Cardiac muscle cell (in vitro differentiated cells and primary cell): ENCODE results near the gene CPOX. TPM values are rescaled to one million over a fixed set of nuclear protein-coding genes. Genes with fewer than 3 reads are reported as not detected.

Experiments
- DNase-seq, 2 donors: peaks; one replicate each; pipeline versions ENCODE4 v3.0.0 to v3.0.0-alpha.2; 2010 to 2017; ENCODE audit warnings: low read depth in 1 of 2, low spot score in 1 of 2
- H3K27ac ChIP-seq: fragments of 200-600 bp; sonication (generic); 2 replicates; pipeline ENCODE4 v1.5.1; 2016
- H3K27me3 ChIP-seq: fragments of 200-600 bp; sonication (generic); 2 replicates; pipeline ENCODE4 v1.6.0; 2016; ENCODE audit warnings: control low read depth
- H3K36me3 ChIP-seq: fragments of 200-600 bp; sonication (generic); 2 replicates; pipeline ENCODE4 v1.5.1; 2016; ENCODE audit warnings: control low read depth
- H3K4me1 ChIP-seq: fragments of 200-600 bp; sonication (generic); 2 replicates; pipeline ENCODE4 v1.8.1; 2017; ENCODE audit warnings: low read depth, mild to moderate bottlenecking, mixed run types
- H3K4me3 ChIP-seq: fragments of 200-600 bp; sonication (generic); 2 replicates; pipeline ENCODE4 v1.5.1; 2016; ENCODE audit warnings: mild to moderate bottlenecking
- H3K9me3 ChIP-seq: fragments of 200-600 bp; sonication (generic); 2 replicates; pipeline ENCODE4 v1.5.1; 2017; ENCODE audit warnings: low read depth, mild to moderate bottlenecking, control low read depth
- CTCF ChIP-seq: IDR thresholded peaks from 2 replicates; pipeline ENCODE4 v1.5.1; 2012; ENCODE audit warnings: low read depth, mild to moderate bottlenecking, low read length
- polyA plus RNA-seq: library from polyadenylated mRNA; unstranded; fragments of >200 nt; fragmentation: Nextera tagmentation; extraction: Ambion mirVana; gene quantifications from 2 replicates; pipeline ENCODE4 v1.2.1, GENCODE V29; 2016
- total RNA-seq: library from RNA; depleted of rRNA; stranded (reverse); fragments of >200 nt; gene quantifications from 2 replicates; pipeline ENCODE4 v1.2.3, GENCODE V29; 2016

Gene CPOX
- total and polyA plus RNA-seq, 2 experiments from 2014 or later = 10.5 to 45.0 TPM

- Histone ChIP-seq H3K27ac (no peak overlapping the region), H3K4me3 (no peak overlapping the region), H3K36me3 (no peaks in the 10 kb centered on the region), H3K4me1 (peaks cover 6% of the 10 kb centered on the region), H3K9me3 (no peaks in the 10 kb centered on the region), H3K27me3 (no peaks in the 10 kb centered on the region)
- DNase-seq = no peak
- TF ChIP-seq CTCF = no peak
These were observed 60.5 kb downstream of the CPOX start for GRCh38 chr3:98532709-98533571.

GRCh38 chr3:98532275-98532637 is 61.2 kb downstream of the CPOX start:
- no peak for TF ChIP-seq CTCF
- H3K4me3 ChIP-seq = no peak overlapping the region
- no peak for DNase-seq
- no peaks in the 10 kb centered on the region for H3K9me3 ChIP-seq
- H3K36me3 ChIP-seq = no peaks in the 10 kb centered on the region
- H3K4me1 ChIP-seq = peaks cover 6% of the 10 kb centered on the region
- no peaks in the 10 kb centered on the region for H3K27me3 ChIP-seq
- no peak overlapping the region for H3K27ac ChIP-seq

GRCh38 chr3:98531622-98532274 is 61.7 kb downstream of the CPOX start, which contains the start of gene GPR15:
Gene GPR15, plus strand, starts transcription at chr3:98531978. Its CDS starts 56 bp downstream, at chr3:98532034.
- Histone ChIP-seq H3K27me3 (no peaks in the 10 kb centered on the region), H3K36me3 (no peaks in the 10 kb centered on the region), H3K4me3 (no peak within 1 kb of the TSS), H3K27ac (no peak within 1 kb of the TSS), H3K9me3 (no peaks in the 10 kb centered on the region), H3K4me1 (peaks cover 6% of the 10 kb centered on the region)
- no peak for TF ChIP-seq CTCF
- no peak for DNase-seq

DNA sequence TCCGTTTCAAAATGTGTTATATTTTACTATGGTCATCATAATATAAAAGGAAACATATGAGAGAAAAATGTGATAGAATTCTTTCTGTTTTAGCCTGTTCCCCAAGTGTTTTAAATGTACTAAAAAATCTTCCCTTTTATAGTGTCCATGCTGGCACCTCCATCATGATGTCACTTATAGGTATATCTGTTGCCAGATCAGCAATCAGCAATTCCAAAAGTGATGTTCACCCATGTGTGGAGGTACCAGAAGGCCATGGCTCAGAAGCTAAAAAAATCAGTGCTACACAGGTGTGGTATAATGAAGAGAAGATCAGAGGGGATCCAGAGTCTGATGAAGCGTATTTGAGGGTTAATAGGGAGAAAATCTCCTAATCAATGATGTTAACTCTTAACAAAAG is 62.7 kb downstream of the CPOX start:
- no peaks in the 10 kb centered on the region for H3K36me3 ChIP-seq
- H3K4me3 ChIP-seq = no peak overlapping the region
- peaks cover 6% of the 10 kb centered on the region for H3K4me1 ChIP-seq
- no peaks in the 10 kb centered on the region for H3K9me3 ChIP-seq
- no peak overlapping the region for H3K27ac ChIP-seq
- TF ChIP-seq CTCF = no peak
- no peak for DNase-seq
- H3K27me3 ChIP-seq = no peaks in the 10 kb centered on the region

- TF ChIP-seq CTCF = no peak
- Histone ChIP-seq H3K4me3 (no peak overlapping the region), H3K27me3 (no peaks in the 10 kb centered on the region)
These were observed 63.5 kb downstream of the CPOX start for GRCh38 chr3:98529856-98530459.

More at GRCh38 chr3:98529856-98530459, 63.5 kb downstream of the CPOX start:
- no peak for DNase-seq
- no peaks in the 10 kb centered on the region for H3K36me3 ChIP-seq
- H3K27ac ChIP-seq = no peak overlapping the region
- no peaks in the 10 kb centered on the region for H3K9me3 ChIP-seq
- H3K4me1 ChIP-seq = peaks cover 6% of the 10 kb centered on the region

Other genes with a start within 250 kb of the CPOX start
- not detected in 2 replicates for gene OR5K4, start 239.8 kb downstream of the CPOX start, total RNA-seq
- gene OR5K4, start 239.8 kb downstream of the CPOX start, polyA plus RNA-seq = not detected in 2 replicates
- not detected in 2 replicates for gene OR5K3, start 202.9 kb downstream of the CPOX start, total RNA-seq
- gene OR5K3, start 202.9 kb downstream of the CPOX start, polyA plus RNA-seq = not detected in 2 replicates
- not detected in 2 replicates for gene OR5K1, start 130.4 kb downstream of the CPOX start, total RNA-seq
- gene OR5K1, start 130.4 kb downstream of the CPOX start, polyA plus RNA-seq = not detected in 2 replicates
- gene OR5K2, start 95.9 kb downstream of the CPOX start, total RNA-seq = not detected in 2 replicates
- gene OR5K2, start 95.9 kb downstream of the CPOX start, polyA plus RNA-seq = not detected in 2 replicates
- gene CLDND1, start 70.7 kb downstream of the CPOX start, total RNA-seq = 70.1 and 83.9 TPM in 2 replicates
- gene CLDND1, start 70.7 kb downstream of the CPOX start, polyA plus RNA-seq = 59.6 and 81.4 TPM in 2 replicates
- gene GPR15, start 61.6 kb downstream of the CPOX start, total RNA-seq = not detected in 2 replicates
- not detected in 2 replicates for gene GPR15, start 61.6 kb downstream of the CPOX start, polyA plus RNA-seq
- 36.0 and 41.1 TPM in 2 replicates for gene ST3GAL6, start 169.7 kb upstream of the CPOX start, total RNA-seq
- gene ST3GAL6, start 169.7 kb upstream of the CPOX start, polyA plus RNA-seq = 41.7 and 53.6 TPM in 2 replicates